IPS-18a (cell line): ENCODE measurements around the gene HEMGN.
"Not testable (repeated sequence)": the region's sequence is repeated elsewhere in the genome, so short reads cannot be mapped to it uniquely, and the experiment has no call there.

Experiments used
- H3K27ac ChIP-seq: one replicate; pipeline ENCODE4 v1.5.1; 2013; ENCODE audit warnings: low read length
- H3K27me3 ChIP-seq: one replicate; pipeline ENCODE4 v1.6.1; 2013; ENCODE audit warnings: mild to moderate bottlenecking, low read length; ENCODE audit not compliant: control insufficient read depth, insufficient read depth
- H3K36me3 ChIP-seq: one replicate; pipeline ENCODE4 v1.6.1; 2013; ENCODE audit warnings: low read depth, low read length; ENCODE audit not compliant: control insufficient read depth
- H3K4me1 ChIP-seq: one replicate; pipeline ENCODE4 v1.6.1; 2013; ENCODE audit warnings: low read depth, low read length; ENCODE audit not compliant: control insufficient read depth
- H3K4me3 ChIP-seq: one replicate; pipeline ENCODE4 v1.5.1; 2013; ENCODE audit warnings: low read length
- H3K9ac ChIP-seq: one replicate; pipeline ENCODE4 v1.6.1; 2013; ENCODE audit warnings: mild to moderate bottlenecking, low read length, moderate library complexity
- H3K9me3 ChIP-seq: one replicate; pipeline ENCODE4 v1.6.1; 2013; ENCODE audit warnings: low read depth, low read length; ENCODE audit not compliant: control insufficient read depth

HEMGN gene

GRCh38 chr9:97961361-97961760 lies 23.4 kb upstream of the HEMGN start:
- Histone ChIP-seq H3K27ac (no peak overlapping the region), H3K9me3 (no peaks in the 10 kb centered on the region), H3K9ac (no peak overlapping the region), H3K4me1 (no peaks in the 10 kb centered on the region), H3K27me3 (peaks cover 30% of the 10 kb centered on the region), H3K4me3 (no peak overlapping the region), H3K36me3 (no peaks in the 10 kb centered on the region)

GRCh38 chr9:97960678-97961328 lies 22.8 kb upstream of the HEMGN start:
- not testable (repeated sequence) for H3K9ac ChIP-seq, H3K9me3 ChIP-seq, H3K36me3 ChIP-seq, H3K4me1 ChIP-seq, H3K27ac ChIP-seq, H3K4me3 ChIP-seq
- peaks cover 27% of the 10 kb centered on the region for H3K27me3 ChIP-seq

- Histone ChIP-seq H3K4me1 (no peaks in the 10 kb centered on the region), H3K36me3 (no peaks in the 10 kb centered on the region), H3K4me3 (no peak overlapping the region), H3K27me3 (peaks cover 15% of the 10 kb centered on the region), H3K27ac (no peak overlapping the region), H3K9me3 (no peaks in the 10 kb centered on the region), H3K9ac (no peak overlapping the region)
Observed at GRCh38 chr9:97959585-97959984, 21.6 kb upstream of the HEMGN start.

- H3K9me3 ChIP-seq, result no peaks in the 10 kb centered on the region
- peaks cover 14% of the 10 kb centered on the region for H3K27me3 ChIP-seq
- no peak overlapping the region for H3K9ac ChIP-seq
- no peaks in the 10 kb centered on the region for H3K36me3 ChIP-seq
- H3K4me3 ChIP-seq, result no peak overlapping the region
- no peak overlapping the region for H3K27ac ChIP-seq
- H3K4me1 ChIP-seq, result no peaks in the 10 kb centered on the region
Observed at GRCh38 chr9:97958812-97959511, 21.0 kb upstream of the HEMGN start.

GRCh38 chr9:97956331-97956730 lies 18.4 kb upstream of the HEMGN start:
- Histone ChIP-seq H3K27ac (no peak overlapping the region), H3K27me3 (peaks cover 7% of the 10 kb centered on the region), H3K9me3 (no peaks in the 10 kb centered on the region), H3K4me1 (no peaks in the 10 kb centered on the region), H3K9ac (no peak overlapping the region), H3K4me3 (no peak overlapping the region), H3K36me3 (no peaks in the 10 kb centered on the region)

- H3K4me1 ChIP-seq, result no peaks in the 10 kb centered on the region
- no peak overlapping the region for H3K27ac ChIP-seq
- no peaks in the 10 kb centered on the region for H3K9me3 ChIP-seq
- peaks cover 7% of the 10 kb centered on the region for H3K27me3 ChIP-seq
- H3K9ac ChIP-seq, result no peak overlapping the region
- H3K4me3 ChIP-seq, result no peak overlapping the region
- no peaks in the 10 kb centered on the region for H3K36me3 ChIP-seq
Observed at GRCh38 chr9:97954550-97954989, 16.6 kb upstream of the HEMGN start.

- H3K27ac ChIP-seq, result not testable (repeated sequence)
Observed at GRCh38 chr9:97950873-97951272, 12.9 kb upstream of the HEMGN start.

GRCh38 chr9:97947094-97947493 lies 9.1 kb upstream of the HEMGN start:
- H3K27ac ChIP-seq, H3K36me3 ChIP-seq, H3K4me1 ChIP-seq, H3K4me3 ChIP-seq, H3K9ac ChIP-seq, H3K9me3 ChIP-seq: not testable (repeated sequence)
- H3K27me3 ChIP-seq, result peaks cover 27% of the 10 kb centered on the region

More at GRCh38 chr9:97950873-97951272, 12.9 kb upstream of the HEMGN start:
- not testable (repeated sequence) for H3K9me3 ChIP-seq, H3K4me1 ChIP-seq, H3K27me3 ChIP-seq, H3K4me3 ChIP-seq, H3K36me3 ChIP-seq, H3K9ac ChIP-seq

- H3K9me3 ChIP-seq, H3K27ac ChIP-seq, H3K36me3 ChIP-seq, H3K4me3 ChIP-seq, H3K4me1 ChIP-seq, H3K9ac ChIP-seq: not testable (repeated sequence)
- peaks cover 44% of the 10 kb centered on the region for H3K27me3 ChIP-seq
Observed at GRCh38 chr9:97945470-97945869, 7.5 kb upstream of the HEMGN start.

- Histone ChIP-seq H3K9me3 (no peaks in the 10 kb centered on the region), H3K4me1 (no peaks in the 10 kb centered on the region), H3K27ac (no peak overlapping the region), H3K9ac (no peak overlapping the region), H3K27me3 (peaks cover 52% of the 10 kb centered on the region), H3K36me3 (no peaks in the 10 kb centered on the region), H3K4me3 (no peak overlapping the region)
Observed at GRCh38 chr9:97944612-97945011, 6.6 kb upstream of the HEMGN start.

GRCh38 chr9:97943308-97943855 lies 5.4 kb upstream of the HEMGN start:
- Histone ChIP-seq H3K36me3 (no peaks in the 10 kb centered on the region), H3K4me3 (no peak overlapping the region), H3K4me1 (no peaks in the 10 kb centered on the region), H3K9me3 (no peaks in the 10 kb centered on the region), H3K27me3 (peaks cover 64% of the 10 kb centered on the region), H3K27ac (no peak overlapping the region), H3K9ac (no peak overlapping the region)

- H3K27me3 ChIP-seq, result peaks cover 83% of the 10 kb centered on the region
- H3K36me3 ChIP-seq, result no peaks in the 10 kb centered on the region
- H3K4me1 ChIP-seq, result no peaks in the 10 kb centered on the region
- H3K27ac ChIP-seq, result no peak overlapping the region
- no peaks in the 10 kb centered on the region for H3K9me3 ChIP-seq
- no peak overlapping the region for H3K9ac ChIP-seq
- no peak overlapping the region for H3K4me3 ChIP-seq
Observed at GRCh38 chr9:97941323-97941722, 3.4 kb upstream of the HEMGN start.
